Trophoblast cell (in vitro differentiated cells and primary cell): ENCODE data around the gene CAST.

ENCODE experiments used
- DNase-seq, 2 donors: peaks; one replicate each; pipeline ENCODE4 v3.0.0-alpha.2; 2016
- H2AFZ ChIP-seq: 2 replicates; pipeline ENCODE4 v1.6.1; 2013; ENCODE audit warnings: low read length, moderate library complexity, mild to moderate bottlenecking; ENCODE audit not compliant: insufficient read depth, poor library complexity
- H2AK5ac ChIP-seq: 2 replicates; pipeline ENCODE4 v1.6.1; 2013; ENCODE audit warnings: mild to moderate bottlenecking, low read length
- H2BK120ac ChIP-seq: 2 replicates; pipeline ENCODE4 v1.6.1; 2013; ENCODE audit warnings: low read length, mild to moderate bottlenecking, moderate library complexity; ENCODE audit not compliant: insufficient read depth, poor library complexity
- H2BK12ac ChIP-seq: 2 replicates; pipeline ENCODE4 v1.6.1; 2013; ENCODE audit warnings: mild to moderate bottlenecking, low read length, moderate library complexity
- H2BK5ac ChIP-seq: 2 replicates; pipeline ENCODE4 v1.6.1; 2013; ENCODE audit warnings: low read length, low read depth, moderate library complexity, mild to moderate bottlenecking; ENCODE audit not compliant: poor library complexity
- H3K14ac ChIP-seq: 2 replicates; pipeline ENCODE4 v1.6.1; 2013; ENCODE audit warnings: mild to moderate bottlenecking, low read length
- H3K18ac ChIP-seq: 2 replicates; pipeline ENCODE4 v1.6.1; 2013; ENCODE audit warnings: mild to moderate bottlenecking, low read length
- H3K23ac ChIP-seq: 2 replicates; pipeline ENCODE4 v1.6.1; 2013; ENCODE audit warnings: low read length
- H3K27ac ChIP-seq: 2 replicates; pipeline ENCODE4 v1.5.1; 2013; ENCODE audit warnings: low read depth, mild to moderate bottlenecking, inconsistent platforms, low read length, moderate library complexity
- H3K27me3 ChIP-seq: 2 replicates; pipeline ENCODE4 v1.6.1; 2013; ENCODE audit warnings: inconsistent platforms, mild to moderate bottlenecking, low read length, moderate library complexity; ENCODE audit not compliant: insufficient read depth
- H3K36me3 ChIP-seq, 2 experiments: 1 replicate in 1 of 2; 2 replicates in 1 of 2; pipeline ENCODE4 v1.6.1; 2013; ENCODE audit warnings: low read length in 2 of 2, mild to moderate bottlenecking in 2 of 2, moderate library complexity in 1 of 2; ENCODE audit not compliant: insufficient read depth in 2 of 2, control insufficient read depth in 1 of 2
- H3K4ac ChIP-seq: 2 replicates; pipeline ENCODE4 v1.6.1; 2013; ENCODE audit warnings: low read depth, mild to moderate bottlenecking, low read length, moderate library complexity
- H3K4me1 ChIP-seq, 2 experiments: 1 replicate in 1 of 2; 2 replicates in 1 of 2; pipeline ENCODE4 v1.6.1; 2013; ENCODE audit warnings: low read length in 2 of 2, mild to moderate bottlenecking in 2 of 2, moderate library complexity in 1 of 2; ENCODE audit not compliant: insufficient read depth in 2 of 2, control insufficient read depth in 1 of 2
- H3K4me2 ChIP-seq: 2 replicates; pipeline ENCODE4 v1.6.1; 2013; ENCODE audit warnings: inconsistent platforms, mild to moderate bottlenecking, low read length, moderate library complexity
- H3K4me3 ChIP-seq: 2 replicates; pipeline ENCODE4 v1.5.1; 2013; ENCODE audit warnings: mild to moderate bottlenecking, low read depth, low read length, inconsistent platforms
- H3K79me1 ChIP-seq: one replicate; pipeline ENCODE4 v1.6.1; 2013; ENCODE audit warnings: low read length
- H3K79me2 ChIP-seq: 2 replicates; pipeline ENCODE4 v1.6.1; 2013; ENCODE audit warnings: low read length, mild to moderate bottlenecking; ENCODE audit not compliant: control insufficient read depth, insufficient read depth, poor library complexity
- H3K9ac ChIP-seq: 2 replicates; pipeline ENCODE4 v1.6.1; 2013; ENCODE audit warnings: mild to moderate bottlenecking, low read length
- H3K9me3 ChIP-seq: 2 replicates; pipeline ENCODE4 v1.6.1; 2013; ENCODE audit warnings: low read depth, mild to moderate bottlenecking, control low read depth, inconsistent platforms, low read length; ENCODE audit not compliant: insufficient read depth
- H4K12ac ChIP-seq: 2 replicates; pipeline ENCODE4 v1.6.1; 2013; ENCODE audit warnings: low read depth, mild to moderate bottlenecking, low read length, moderate library complexity
- H4K8ac ChIP-seq: 2 replicates; pipeline ENCODE4 v1.6.1; 2013; ENCODE audit warnings: low read depth, mild to moderate bottlenecking, low read length, moderate library complexity
- H4K91ac ChIP-seq: one replicate; pipeline ENCODE4 v1.6.1; 2013; ENCODE audit warnings: low read depth, mild to moderate bottlenecking, low read length, moderate library complexity
- WGBS: extraction: QIAGEN DNeasy Blood & Tissue Kit; methylation state at CpG from one replicate; pipeline ENCODE4 v1.1.7; 2013; ENCODE audit warnings: missing lambda C conversion rate; ENCODE audit not compliant: insufficient read length, insufficient coverage; ENCODE audit errors: extremely low coverage; 5-methylcytosine and 5-hydroxymethylcytosine counted together

The CAST gene

GRCh38 chr5:96729156-96729555 is 67.0 kb downstream of the CAST start:
- no peak overlapping the region for H2AFZ ChIP-seq
- H3K4me1 ChIP-seq = peaks cover 0 to 3% of the 10 kb centered on the region in 2 experiments
- no peak overlapping the region for H3K9ac ChIP-seq
- no peak overlapping the region for H4K91ac ChIP-seq
- H2BK12ac ChIP-seq = no peak overlapping the region
- peaks cover 5 to 13% of the 10 kb centered on the region in 2 experiments for H3K36me3 ChIP-seq
- H4K8ac ChIP-seq = no peak overlapping the region
- H4K12ac ChIP-seq = no peak overlapping the region
- H3K4me2 ChIP-seq = no peak overlapping the region
- H3K27me3 ChIP-seq = no peaks in the 10 kb centered on the region
- DNase-seq = no peak
- H3K14ac ChIP-seq = no peak overlapping the region
- H3K4me3 ChIP-seq = no peak overlapping the region
- no peak overlapping the region for H2BK120ac ChIP-seq
- H3K4ac ChIP-seq = no peak overlapping the region
- H3K27ac ChIP-seq = no peak overlapping the region
- H3K9me3 ChIP-seq = no peaks in the 10 kb centered on the region
- no peaks in the 10 kb centered on the region for H3K79me2 ChIP-seq
- H3K18ac ChIP-seq = no peak overlapping the region
- no peaks in the 10 kb centered on the region for H3K79me1 ChIP-seq
- no peak overlapping the region for H3K23ac ChIP-seq
- no peak overlapping the region for H2BK5ac ChIP-seq
- no peak overlapping the region for H2AK5ac ChIP-seq

GRCh38 chr5:96730586-96730985 is 68.4 kb downstream of the CAST start:
- no peak overlapping the region for H3K18ac ChIP-seq
- no CpG with 5 or more reads among the region's 6 CpGs for WGBS

GRCh38 chr5:96733771-96734500 is 71.8 kb downstream of the CAST start:
- Histone ChIP-seq H3K79me2 (no peaks in the 10 kb centered on the region), H3K9me3 (no peaks in the 10 kb centered on the region), H2AFZ (no peak overlapping the region), H4K91ac (no peak overlapping the region), H3K14ac (no peak overlapping the region), H3K27ac (no peak overlapping the region), H3K4me1 (peaks cover 3 to 6% of the 10 kb centered on the region in 2 experiments), H3K79me1 (peaks cover 2% of the 10 kb centered on the region), H3K27me3 (no peaks in the 10 kb centered on the region), H3K4ac (no peak overlapping the region), H3K4me3 (no peak overlapping the region), H3K4me2 (peak overlapping the region; percentile 23), H2AK5ac (no peak overlapping the region), H4K8ac (no peak overlapping the region), H2BK12ac (no peak overlapping the region), H3K36me3 (peaks cover 12 to 13% of the 10 kb centered on the region in 2 experiments), H2BK5ac (no peak overlapping the region), H3K9ac (no peak overlapping the region), H3K23ac (no peak overlapping the region), H3K18ac (no peak overlapping the region), H4K12ac (no peak overlapping the region), H2BK120ac (no peak overlapping the region)
- WGBS = no CpG with 5 or more reads among the region's 7 CpGs
- peak; percentile 90 to 94 for DNase-seq

More at GRCh38 chr5:96730586-96730985, 68.4 kb downstream of the CAST start:
- Histone ChIP-seq H3K4me3 (no peak overlapping the region), H3K9me3 (no peaks in the 10 kb centered on the region), H4K12ac (no peak overlapping the region), H4K8ac (no peak overlapping the region), H3K23ac (no peak overlapping the region), H2BK5ac (no peak overlapping the region), H3K36me3 (peaks cover 6 to 10% of the 10 kb centered on the region in 2 experiments), H3K9ac (no peak overlapping the region), H3K79me1 (peaks cover 2% of the 10 kb centered on the region), H2BK12ac (no peak overlapping the region), H2AK5ac (no peak overlapping the region), H3K4me2 (no peak overlapping the region), H3K14ac (no peak overlapping the region), H4K91ac (no peak overlapping the region), H2AFZ (no peak overlapping the region), H3K27me3 (no peaks in the 10 kb centered on the region), H2BK120ac (no peak overlapping the region), H3K4ac (no peak overlapping the region), H3K4me1 (peaks cover 3 to 6% of the 10 kb centered on the region in 2 experiments), H3K27ac (no peak overlapping the region), H3K79me2 (no peaks in the 10 kb centered on the region)
- DNase-seq = no peak

GRCh38 chr5:96734871-96735325 is 72.7 kb downstream of the CAST start:
- Histone ChIP-seq H4K8ac (no peak overlapping the region), H4K12ac (no peak overlapping the region), H3K36me3 (peaks cover 10 to 13% of the 10 kb centered on the region in 2 experiments)

More at GRCh38 chr5:96734871-96735325, 72.7 kb downstream of the CAST start:
- Histone ChIP-seq H3K4me3 (no peak overlapping the region), H3K14ac (no peak overlapping the region), H3K27ac (no peak overlapping the region), H2BK5ac (no peak overlapping the region), H2BK12ac (no peak overlapping the region), H2AFZ (no peak overlapping the region), H2AK5ac (no peak overlapping the region), H3K18ac (no peak overlapping the region), H3K79me2 (no peaks in the 10 kb centered on the region), H3K27me3 (no peaks in the 10 kb centered on the region), H3K9me3 (no peaks in the 10 kb centered on the region), H2BK120ac (no peak overlapping the region), H3K9ac (no peak overlapping the region), H3K4ac (no peak overlapping the region), H3K79me1 (peaks cover 2% of the 10 kb centered on the region), H3K4me1 (peaks cover 3 to 6% of the 10 kb centered on the region in 2 experiments), H4K91ac (no peak overlapping the region), H3K4me2 (no peak overlapping the region), H3K23ac (no peak overlapping the region)
- peak in 1 of 2 donors; percentile 16 for DNase-seq
- no CpG with 5 or more reads among the region's 1 CpG for WGBS
